SH-SY5Y (cell line): ENCODE results near the gene GSTA5.

Experiments
- GATA2 ChIP-seq: IDR thresholded peaks from 2 replicates; pipeline ENCODE4 v1.6.1; 2011; ENCODE audit warnings: mild to moderate bottlenecking, low read depth, low read length
- GATA3 ChIP-seq: IDR thresholded peaks from 2 replicates; pipeline ENCODE4 v1.6.1; 2011; ENCODE audit warnings: low read depth, mild to moderate bottlenecking, low read length, moderate library complexity

DNA sequence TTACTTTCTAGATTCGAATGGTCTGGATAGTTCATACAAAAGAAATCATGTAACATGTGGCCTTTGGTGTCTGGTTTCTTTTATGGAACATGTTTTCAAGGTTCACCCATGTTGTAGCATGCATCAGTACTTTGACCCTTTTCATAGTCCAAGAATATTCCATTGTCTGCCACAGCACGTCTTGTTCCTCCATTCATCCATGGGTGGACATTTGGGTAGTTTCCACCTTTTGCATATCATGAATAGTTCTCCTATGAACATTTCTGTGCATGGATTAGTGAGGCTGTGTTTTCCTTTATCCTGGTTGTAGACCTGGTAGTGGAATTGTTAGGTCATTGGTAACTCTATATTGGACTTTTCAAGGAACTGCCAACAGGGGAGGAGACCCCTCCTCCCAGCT lies 37.2 kb upstream of the GSTA5 start:
- no peak for TF ChIP-seq GATA2
- TF ChIP-seq GATA3 = no peak
